HPDE6-E6E7 (cell line): Measurements from ENCODE around the gene ARPC5.
"Not testable (repeated sequence)": the region's sequence is repeated elsewhere in the genome, so short reads cannot be mapped to it uniquely, and the experiment has no call there.

ENCODE experiments used
- DNase-seq: peaks from one replicate; pipeline ENCODE4 v3.0.0; 2011; ENCODE audit warnings: missing footprints; ENCODE audit errors: extremely low spot score

The ARPC5 gene

DNA sequence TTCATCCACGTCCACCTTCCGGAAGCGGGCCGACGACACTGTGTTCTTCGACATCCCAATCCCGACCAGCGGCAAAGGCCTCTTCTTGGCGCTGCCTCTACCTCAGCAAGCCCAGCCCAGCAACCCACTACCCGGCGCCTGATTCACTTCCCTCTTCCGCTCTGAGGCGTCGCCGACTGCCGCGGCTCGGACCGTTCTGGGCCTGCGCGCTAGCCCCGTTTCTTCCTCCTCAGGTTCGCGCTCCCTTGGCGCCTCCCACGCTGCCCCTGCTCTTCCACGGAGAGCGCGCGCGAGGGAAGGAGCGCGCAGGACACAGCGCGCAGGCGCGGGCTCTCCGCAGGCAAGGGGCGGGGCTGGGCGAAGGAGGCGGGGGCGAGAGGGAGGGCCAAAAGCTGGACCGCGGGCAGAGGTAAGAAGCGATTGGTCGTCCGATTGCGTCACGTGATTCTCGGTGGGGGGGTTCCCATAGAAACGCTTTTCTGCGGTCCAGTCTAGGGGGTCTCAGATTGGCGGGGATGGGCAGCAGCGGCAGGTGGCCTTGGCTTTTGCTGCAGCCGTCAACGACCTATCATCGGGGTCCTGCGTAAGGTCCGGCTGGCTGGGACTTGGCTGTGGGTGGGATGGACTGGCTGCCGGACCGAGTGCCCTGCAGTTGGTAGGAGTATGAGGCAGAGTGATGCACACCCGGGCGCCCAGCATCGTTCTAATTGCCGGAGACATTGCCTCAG is at the start of gene ARPC5:
Gene ARPC5 (minus strand): TSS at position 178 of the 728 bp plus-strand sequence. CDS start 124 bp downstream, at position 54.
- peak; percentile 80 for DNase-seq

- peak; percentile 60 for DNase-seq
These were observed 49.6 kb upstream of the ARPC5 start for GRCh38 chr1:183685112-183685713.

- not testable (repeated sequence) for DNase-seq
These were observed 43.8 kb upstream of the ARPC5 start for GRCh38 chr1:183679363-183679762.

DNA sequence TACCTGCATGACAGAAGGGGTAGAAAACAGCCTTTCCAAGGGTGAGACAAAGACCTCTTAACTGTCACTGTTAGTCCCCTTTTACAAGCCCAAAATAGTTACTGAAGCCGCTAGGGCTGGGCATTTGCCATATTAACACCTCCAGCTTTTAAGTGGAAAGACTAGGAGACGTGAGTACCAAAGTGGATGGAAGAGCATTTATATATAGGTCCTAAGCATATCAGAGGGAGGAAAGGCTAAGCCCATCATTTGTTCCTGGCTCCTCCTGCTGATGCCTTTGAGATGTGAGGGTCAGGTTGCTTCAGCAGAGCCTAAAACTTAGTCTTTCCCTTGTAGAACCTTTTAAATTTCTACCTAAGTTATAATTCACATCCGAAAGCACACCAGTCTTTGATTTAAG is 43.2 kb upstream of the ARPC5 start:
- no peak for DNase-seq

GRCh38 chr1:183676586-183677189 is 41.1 kb upstream of the ARPC5 start:
- no peak for DNase-seq

DNA sequence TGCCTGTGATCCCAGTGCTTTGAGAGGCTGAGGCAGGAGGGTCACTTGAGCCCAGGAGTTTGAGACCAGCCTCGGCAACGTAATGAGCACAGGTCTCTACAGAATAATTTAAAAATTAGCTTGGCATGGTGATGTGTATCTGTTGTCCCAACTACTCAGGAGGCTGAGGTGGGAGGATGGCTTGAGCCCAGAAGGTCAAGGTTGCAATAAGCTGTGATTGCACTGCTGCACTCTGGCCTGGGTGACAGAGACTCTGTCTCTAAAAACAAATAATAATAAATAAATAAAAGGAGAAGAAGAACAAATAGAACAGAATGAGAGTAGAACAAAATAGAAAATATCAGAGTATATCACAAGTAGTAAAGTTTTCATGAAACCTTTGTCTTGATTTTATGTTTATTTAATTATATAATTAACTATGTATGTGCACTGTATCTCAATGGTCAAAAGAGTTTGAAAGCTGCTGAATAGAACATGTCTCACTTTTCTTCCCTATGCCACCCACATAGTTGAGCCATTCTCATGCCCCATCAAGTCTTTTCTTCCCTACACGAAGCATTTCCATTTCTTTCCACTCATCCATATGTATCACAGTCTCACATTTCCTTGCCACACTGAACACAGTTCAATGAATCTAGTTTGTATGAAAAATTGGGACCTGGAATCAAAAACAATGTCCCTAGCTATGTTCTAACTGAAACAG is 40.5 kb upstream of the ARPC5 start:
- no peak for DNase-seq

DNA sequence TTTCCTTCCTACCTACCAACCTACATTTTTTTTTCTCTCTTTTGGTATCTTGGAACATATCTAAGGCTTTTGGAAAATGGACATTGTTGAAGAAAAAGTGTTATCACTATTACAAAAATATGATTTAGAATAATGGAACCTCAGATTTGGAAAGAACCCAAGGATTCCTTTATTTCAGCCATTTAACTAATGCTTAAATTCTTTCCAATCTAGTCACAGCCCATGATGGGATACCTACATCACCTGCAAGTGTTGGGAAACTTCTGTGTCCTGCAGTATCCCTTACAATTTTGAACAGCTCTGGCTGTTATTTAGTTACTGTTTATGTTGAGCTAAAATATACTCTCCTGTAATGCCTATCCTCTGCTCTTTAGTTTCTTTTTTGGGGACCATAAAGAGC is 39.8 kb upstream of the ARPC5 start:
- DNase-seq = no peak

DNA sequence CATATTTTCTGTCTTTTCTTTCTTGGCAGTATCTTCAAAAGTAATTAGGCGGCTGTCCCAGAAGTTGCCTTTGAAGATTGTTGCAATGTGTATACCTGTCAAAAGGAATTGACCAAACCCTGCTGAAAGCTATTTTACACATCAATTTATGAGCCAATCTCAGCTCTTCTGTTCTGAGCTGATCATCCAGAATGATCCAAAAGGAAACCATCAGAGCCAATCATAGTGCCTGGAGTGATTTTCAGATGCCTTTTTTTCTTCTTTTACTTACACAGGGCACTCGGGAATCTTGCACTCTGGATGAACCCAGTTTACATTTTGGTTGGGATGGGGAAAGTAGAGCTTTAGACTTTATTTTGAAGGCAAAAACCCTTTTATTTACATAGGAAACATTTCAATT is 39.3 kb upstream of the ARPC5 start:
- no peak for DNase-seq

DNA sequence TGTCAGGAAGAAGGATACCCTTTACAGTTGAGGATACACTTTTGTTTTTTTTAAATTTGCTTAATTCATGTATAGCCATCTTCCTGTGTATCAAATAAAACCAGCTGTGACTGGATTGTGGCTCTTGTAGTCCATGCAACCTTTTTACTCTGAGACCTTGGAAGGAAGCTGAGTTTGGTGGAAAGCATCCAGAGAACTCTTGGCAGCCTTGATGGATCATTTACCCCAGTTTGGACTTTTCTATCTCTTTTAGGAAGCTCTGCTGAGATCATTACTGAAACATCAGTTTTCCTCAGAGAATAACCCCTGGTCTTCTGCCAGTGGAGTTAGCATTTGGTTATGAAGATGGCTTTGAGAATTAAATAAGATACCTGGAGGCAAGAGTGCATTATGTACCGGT is 38.8 kb upstream of the ARPC5 start:
- DNase-seq = no peak

GRCh38 chr1:183673605-183674323 is 38.2 kb upstream of the ARPC5 start:
- no peak for DNase-seq

- no peak for DNase-seq
These were observed 34.6 kb upstream of the ARPC5 start for GRCh38 chr1:183670169-183670568.

- DNase-seq = no peak
These were observed 20.8 kb upstream of the ARPC5 start for GRCh38 chr1:183656355-183656754.

- peak; percentile 64 for DNase-seq
These were observed 20.0 kb upstream of the ARPC5 start for GRCh38 chr1:183655562-183656075.

GRCh38 chr1:183654706-183655105 is 19.1 kb upstream of the ARPC5 start:
- no peak for DNase-seq

DNA sequence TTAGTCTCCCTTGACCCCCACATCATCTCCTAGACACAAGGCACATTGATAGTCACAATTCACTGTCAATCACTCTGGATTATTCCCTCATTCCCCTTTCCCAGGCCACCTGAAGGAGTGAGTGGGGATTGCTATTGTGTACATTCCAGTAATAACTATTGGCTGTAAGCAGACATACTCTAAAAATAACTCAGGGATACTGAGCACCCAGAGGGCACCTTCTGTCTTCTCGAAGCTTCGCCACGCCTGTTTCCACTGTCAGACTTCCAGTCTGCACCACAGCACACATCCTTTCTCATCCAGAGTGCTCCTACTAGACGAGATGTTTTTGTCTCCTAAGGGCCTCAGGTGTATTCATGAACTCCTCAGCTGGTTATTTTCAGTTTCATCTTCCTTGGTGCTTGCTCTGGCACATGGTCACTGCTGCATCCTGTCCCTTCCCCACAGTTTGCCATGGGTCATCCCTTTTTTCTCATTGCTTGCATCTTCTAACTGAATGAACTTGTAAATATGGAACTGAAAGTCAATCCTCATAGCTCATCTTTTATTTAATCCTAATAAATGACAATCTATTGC is 18.4 kb upstream of the ARPC5 start:
- no peak for DNase-seq

DNA sequence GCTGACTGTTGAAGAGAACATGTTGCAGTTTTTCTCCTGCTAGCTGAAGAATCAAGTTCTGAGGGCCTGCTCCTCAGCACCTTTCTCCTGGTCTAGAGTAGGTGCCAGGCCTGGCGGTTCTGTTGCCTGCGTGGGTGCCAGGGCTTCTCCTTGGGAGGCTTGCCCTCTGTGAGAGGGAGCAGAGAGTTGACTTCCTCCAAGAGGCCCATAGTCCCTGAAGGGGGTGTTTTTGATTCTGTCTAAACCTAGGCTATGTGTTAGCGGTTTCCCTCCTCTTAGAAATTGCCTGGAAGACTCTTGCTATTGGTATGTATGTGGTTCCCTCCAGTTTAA is 17.8 kb upstream of the ARPC5 start:
- DNase-seq = no peak

- DNase-seq = no peak
These were observed 17.2 kb upstream of the ARPC5 start, which contains the start of gene APOBEC4 for GRCh38 chr1:183652547-183653461. APOBEC4 (minus strand) TSS chr1:183653316; CDS start chr1:183648781, 4,535 bp downstream.

- no peak for DNase-seq
These were observed 16.5 kb upstream of the ARPC5 start for GRCh38 chr1:183652107-183652506.

- DNase-seq = no peak
These were observed 16.0 kb upstream of the ARPC5 start for GRCh38 chr1:183651612-183652011.

DNA sequence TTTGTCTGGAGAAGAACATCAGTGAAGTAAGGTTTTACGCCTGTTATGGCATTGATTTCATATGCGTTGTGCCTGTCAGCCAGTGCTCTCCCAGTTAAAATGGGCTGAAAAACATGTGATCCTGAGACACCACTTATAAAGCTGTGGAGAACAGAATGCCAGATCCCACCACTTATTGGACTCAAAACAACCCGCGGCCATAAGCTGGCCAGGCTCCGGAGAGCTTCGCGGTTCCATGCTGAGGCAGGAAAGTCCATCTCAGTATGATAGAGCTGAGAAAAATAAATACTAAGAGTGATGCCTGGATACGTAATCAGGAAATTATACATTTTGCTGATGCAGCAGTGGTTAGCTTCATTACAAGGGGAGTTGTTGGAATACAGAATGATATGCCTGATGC is 12.5 kb upstream of the ARPC5 start:
- no peak for DNase-seq
